Loucy (cell line): ENCODE results near the gene NSD1.
"Not testable (repeated sequence)": the region's sequence is repeated elsewhere in the genome, so short reads cannot be mapped to it uniquely, and the experiment has no call there.

ENCODE experiments used
- H2AFZ ChIP-seq: fragments of 200-600 bp; sonication (generic); 2 replicates; pipeline ENCODE4 v1.6.0; 2016; ENCODE audit warnings: antibody characterized with exemption, mild to moderate bottlenecking, low read length, moderate library complexity
- H3F3A ChIP-seq: fragments of 200-600 bp; 2 replicates; pipeline ENCODE4 v1.6.0; 2016; ENCODE audit warnings: antibody characterized with exemption, low read depth, mild to moderate bottlenecking
- H3K27me3 ChIP-seq: fragments of 200-600 bp; sonication (generic); 2 replicates; pipeline ENCODE4 v1.6.1; 2014; ENCODE audit warnings: low read length, mild to moderate bottlenecking; ENCODE audit not compliant: insufficient read depth, poor library complexity, severe bottlenecking
- H3K36me3 ChIP-seq: fragments of 200-600 bp; sonication (generic); 2 replicates; pipeline ENCODE4 v1.6.1; 2016; ENCODE audit warnings: low read length; ENCODE audit not compliant: insufficient read depth
- H3K4me1 ChIP-seq: fragments of 200-600 bp; sonication (generic); 2 replicates; pipeline ENCODE4 v1.5.1; 2014; ENCODE audit warnings: low read length, mild to moderate bottlenecking; ENCODE audit not compliant: insufficient read depth, poor library complexity, severe bottlenecking
- H3K4me2 ChIP-seq: fragments of 200-600 bp; sonication (generic); 2 replicates; pipeline ENCODE4 v1.6.0; 2014; ENCODE audit warnings: antibody characterized with exemption, low read length, low read depth, mild to moderate bottlenecking; ENCODE audit not compliant: poor library complexity, severe bottlenecking
- H3K4me3 ChIP-seq: fragments of 200-600 bp; sonication (generic); 2 replicates; pipeline ENCODE4 v1.5.1; 2014; ENCODE audit warnings: low read length, mild to moderate bottlenecking, mixed read lengths; ENCODE audit not compliant: poor library complexity, severe bottlenecking
- H3K79me2 ChIP-seq: fragments of 200-600 bp; sonication (generic); 2 replicates; pipeline ENCODE4 v1.6.1; 2014; ENCODE audit warnings: low read length; ENCODE audit not compliant: insufficient read depth
- H3K9ac ChIP-seq: fragments of 200-600 bp; sonication (generic); 2 replicates; pipeline ENCODE4 v1.6.0; 2014; ENCODE audit warnings: mild to moderate bottlenecking, low read depth, low read length, moderate library complexity; ENCODE audit not compliant: poor library complexity, severe bottlenecking
- H3K9me2 ChIP-seq: fragments of 200-600 bp; sonication (generic); replicated peaks from 2 replicates; pipeline ENCODE4 v1.6.1; 2016; ENCODE audit warnings: low read depth, low read length, mixed read lengths
- H3K9me3 ChIP-seq: fragments of 200-600 bp; sonication (generic); 2 replicates; pipeline ENCODE4 v1.6.1; 2014; ENCODE audit warnings: mild to moderate bottlenecking, antibody characterized with exemption, low read length, low read depth; ENCODE audit not compliant: insufficient read depth
- H4K20me1 ChIP-seq: fragments of 200-600 bp; sonication (generic); 2 replicates; pipeline ENCODE4 v1.6.0; 2014; ENCODE audit warnings: antibody characterized with exemption, low read length, mild to moderate bottlenecking; ENCODE audit not compliant: insufficient read depth, poor library complexity, severe bottlenecking
- CTCF ChIP-seq: fragments of 200-600 bp; sonication (generic); conservative IDR thresholded peaks from 2 replicates; pipeline ENCODE4 v1.5.1; 2014; ENCODE audit warnings: mild to moderate bottlenecking, antibody characterized with exemption, low read length
- EZH2phosphoT487 ChIP-seq: fragments of 200-600 bp; IDR thresholded peaks from 2 replicates; pipeline ENCODE4 v1.6.1; 2018; ENCODE audit warnings: antibody characterized with exemption, mild to moderate bottlenecking, moderate library complexity, borderline replicate concordance

NSD1 gene

GRCh38 chr5:177339107-177339638, 205.6 kb downstream of the NSD1 start:
- no peak for TF ChIP-seq CTCF
- TF ChIP-seq EZH2phosphoT487, result no peak
- Histone ChIP-seq H3K4me3 (no peak overlapping the region), H4K20me1 (no peaks in the 10 kb centered on the region), H3F3A (no peaks in the 10 kb centered on the region), H3K4me2 (peak overlapping the region; percentile 24), H3K9ac (no peak overlapping the region), H3K36me3 (peaks cover 31% of the 10 kb centered on the region; the same call in 1 of the 2 replicates), H3K9me2 (no peaks in the 10 kb centered on the region), H3K27me3 (no peaks in the 10 kb centered on the region), H2AFZ (no peak overlapping the region), H3K79me2 (peaks cover 26% of the 10 kb centered on the region; the same call in 1 of the 2 replicates), H3K9me3 (no peaks in the 10 kb centered on the region), H3K4me1 (no peaks in the 10 kb centered on the region)

GRCh38 chr5:177343000-177343399, 209.4 kb downstream of the NSD1 start:
- not testable (repeated sequence) for H2AFZ ChIP-seq, H3K36me3 ChIP-seq, H3K9me3 ChIP-seq, H3K9me2 ChIP-seq, H4K20me1 ChIP-seq, H3K9ac ChIP-seq, H3K4me2 ChIP-seq, H3K27me3 ChIP-seq, H3F3A ChIP-seq, H3K4me3 ChIP-seq
- peaks cover 54% of the 10 kb centered on the region for H3K79me2 ChIP-seq
- peaks cover 11% of the 10 kb centered on the region for H3K4me1 ChIP-seq

- no peak overlapping the region for H2AFZ ChIP-seq
- no peaks in the 10 kb centered on the region for H3K9me3 ChIP-seq
- H3F3A ChIP-seq, result no peaks in the 10 kb centered on the region
- H3K27me3 ChIP-seq, result no peaks in the 10 kb centered on the region
- no peak overlapping the region for H3K4me2 ChIP-seq
- peaks cover 59% of the 10 kb centered on the region for H3K79me2 ChIP-seq
- no peak overlapping the region for H3K9ac ChIP-seq
- peaks cover 3% of the 10 kb centered on the region for H4K20me1 ChIP-seq
- TF ChIP-seq EZH2phosphoT487, result no peak
- H3K4me1 ChIP-seq, result peaks cover 11% of the 10 kb centered on the region
- H3K9me2 ChIP-seq, result no peaks in the 10 kb centered on the region
- peaks cover 3% of the 10 kb centered on the region; the same call in 1 of the 2 replicates for H3K36me3 ChIP-seq
- H3K4me3 ChIP-seq, result no peak overlapping the region
Measured at GRCh38 chr5:177343777-177344176, 210.2 kb downstream of the NSD1 start.

GRCh38 chr5:177344891-177345290, 211.3 kb downstream of the NSD1 start:
- Histone ChIP-seq H4K20me1 (peaks cover 4% of the 10 kb centered on the region), H3K36me3 (peaks cover 3% of the 10 kb centered on the region; the same call in 1 of the 2 replicates), H3K4me1 (peaks cover 17% of the 10 kb centered on the region), H3K4me3 (no peak overlapping the region), H3K79me2 (peaks cover 60% of the 10 kb centered on the region), H3K9me2 (no peaks in the 10 kb centered on the region), H2AFZ (no peak overlapping the region), H3K9ac (no peak overlapping the region), H3K9me3 (no peaks in the 10 kb centered on the region), H3F3A (no peaks in the 10 kb centered on the region), H3K27me3 (no peaks in the 10 kb centered on the region), H3K4me2 (no peak overlapping the region)
- TF ChIP-seq EZH2phosphoT487 (no peak), CTCF (no peak)
